Measurements from ENCODE around the gene SORCS2.

Gene SORCS2

GRCh38 chr4:7788193-7788592 is 595.9 kb downstream of the SORCS2 start:
- no peaks in the 10 kb centered on the region for H3K27me3 ChIP-seq (replicated peaks)
- no peak for TF ChIP-seq CTCF (IDR thresholded peaks at IDR 0.05; ENCODE audit: low read depth, low read length, missing control alignments)

DNA sequence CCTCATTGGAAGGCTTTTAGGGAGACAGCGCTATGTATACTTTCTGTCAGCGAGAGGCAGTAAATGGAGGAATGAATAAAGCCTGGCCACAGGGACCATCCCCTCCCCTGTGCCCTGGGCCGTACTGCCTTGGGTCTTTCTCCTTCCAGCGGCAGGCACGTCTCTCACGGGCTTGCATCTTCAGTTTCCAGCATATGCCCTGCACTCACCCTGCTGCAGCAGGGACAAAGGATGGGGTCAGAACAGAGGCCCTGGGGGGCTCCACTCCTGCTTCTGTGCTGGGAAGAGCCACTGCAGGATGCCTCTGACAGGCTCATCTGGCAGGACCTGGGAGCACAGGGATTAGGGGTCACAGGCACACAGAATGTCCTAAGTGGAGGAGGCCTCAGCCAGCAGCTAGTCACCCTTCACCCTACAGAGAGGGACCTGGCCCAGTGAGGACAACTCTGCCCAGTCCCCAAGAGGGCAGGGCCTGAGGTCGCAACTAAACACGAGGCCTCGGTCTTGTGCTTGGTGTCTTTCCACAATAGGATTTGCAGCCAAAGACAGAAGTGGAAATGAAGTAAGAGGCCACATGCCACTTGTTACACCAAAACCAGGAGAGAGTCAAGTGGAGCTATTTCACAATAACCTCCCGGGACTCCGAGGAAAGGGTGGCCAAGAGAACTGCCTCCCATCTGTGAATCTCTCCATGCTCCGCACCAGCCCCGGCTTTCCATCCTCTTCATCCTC is 596.5 kb downstream of the SORCS2 start:
- TF ChIP-seq CTCF (IDR thresholded peaks at IDR 0.05; ENCODE audit: low read depth, low read length, missing control alignments) = no peak
- DNase-seq = no peak
- in situ Hi-C loops (cut with HindIII; ENCODE audit: low pct_ligation_motif_present, low sequenced_read_pairs) = no loop called here
- H3K27me3 ChIP-seq (replicated peaks) = no peaks in the 10 kb centered on the region
- no peak overlapping the region for H3K27ac ChIP-seq
- H3K4me3 ChIP-seq (ENCODE audit: low read depth, low read length) = no peak overlapping the region
- H3K36me3 ChIP-seq (replicated peaks) = peaks cover 75% of the 10 kb centered on the region

More at GRCh38 chr4:7788193-7788592, 595.9 kb downstream of the SORCS2 start:
- Histone ChIP-seq H3K36me3 (replicated peaks) (peaks cover 75% of the 10 kb centered on the region), H3K4me3 (ENCODE audit: low read depth, low read length) (no peak overlapping the region), H3K27ac (no peak overlapping the region)
- no peak for DNase-seq
- in situ Hi-C loops (cut with HindIII; ENCODE audit: low pct_ligation_motif_present, low sequenced_read_pairs) = no loop called here

DNA sequence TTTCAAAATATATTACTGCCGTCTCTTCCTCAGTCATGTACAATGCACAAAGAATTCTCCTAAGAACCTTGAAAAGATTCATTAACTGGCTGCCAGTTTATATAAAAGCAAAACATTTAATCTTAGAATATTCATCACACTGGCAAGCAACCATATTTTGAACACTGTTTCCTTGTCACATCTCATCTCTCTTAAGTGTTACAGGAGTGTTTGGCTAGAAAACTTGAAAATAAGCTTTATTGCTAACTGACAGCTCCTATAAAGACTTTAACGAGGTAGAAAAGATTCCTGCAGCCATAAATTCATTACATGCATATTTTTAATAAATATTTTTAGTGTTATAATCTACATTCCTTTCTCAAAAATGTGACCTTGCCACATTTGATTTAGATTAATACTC is 597.7 kb downstream of the SORCS2 start:
- Histone ChIP-seq H3K36me3 (replicated peaks) (peaks cover 68% of the 10 kb centered on the region), H3K4me3 (ENCODE audit: low read depth, low read length) (no peak overlapping the region), H3K27ac (no peak overlapping the region), H3K27me3 (replicated peaks) (no peaks in the 10 kb centered on the region)
- in situ Hi-C loops (cut with HindIII; ENCODE audit: low pct_ligation_motif_present, low sequenced_read_pairs) = no loop called here
- no peak for DNase-seq
- no peak for TF ChIP-seq CTCF (IDR thresholded peaks at IDR 0.05; ENCODE audit: low read depth, low read length, missing control alignments)

GRCh38 chr4:7790999-7791398 is 598.7 kb downstream of the SORCS2 start:
- no peak for TF ChIP-seq CTCF (IDR thresholded peaks at IDR 0.05; ENCODE audit: low read depth, low read length, missing control alignments)
- Histone ChIP-seq H3K27me3 (replicated peaks) (no peaks in the 10 kb centered on the region), H3K36me3 (replicated peaks) (peaks cover 61% of the 10 kb centered on the region), H3K4me3 (ENCODE audit: low read depth, low read length) (no peak overlapping the region), H3K27ac (no peak overlapping the region)
- in situ Hi-C loops (cut with HindIII; ENCODE audit: low pct_ligation_motif_present, low sequenced_read_pairs) = no loop called here
- DNase-seq = no peak

All from brain microvascular endothelial cell (primary cell).